Measurements from ENCODE around the gene PCSK2. TPM values are rescaled to one million over a fixed set of nuclear protein-coding genes. Genes with fewer than 3 reads are reported as not detected.

PCSK2 gene
- total RNA-seq, 1 donor from 2014 or later: not detected

DNA sequence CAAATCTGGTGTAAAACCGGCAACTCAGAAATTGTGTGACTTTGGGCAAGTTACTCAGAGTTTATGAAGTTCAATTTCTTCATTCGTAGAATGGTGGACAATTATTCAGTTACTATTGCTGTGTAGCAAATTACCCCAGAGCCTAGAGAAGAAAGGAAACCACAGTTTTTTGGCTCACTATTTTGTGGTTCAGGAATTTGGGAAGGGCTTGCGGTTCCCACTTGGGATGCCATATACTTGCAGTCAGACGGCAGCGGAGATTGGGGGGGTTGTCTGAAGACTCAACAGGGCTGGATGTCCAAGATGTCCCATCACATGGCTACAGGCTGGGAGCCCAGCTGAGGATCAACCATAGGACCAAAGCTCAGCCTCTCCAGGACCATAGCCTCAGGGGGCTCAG, 108.1 kb downstream of the PCSK2 start:
- DNase-seq (ENCODE audit: low read depth in 2 of 2): no peak

GRCh38 chr20:17339000-17339399, 112.2 kb downstream of the PCSK2 start:
- no peak for DNase-seq (ENCODE audit: low read depth in 2 of 2)

DNA sequence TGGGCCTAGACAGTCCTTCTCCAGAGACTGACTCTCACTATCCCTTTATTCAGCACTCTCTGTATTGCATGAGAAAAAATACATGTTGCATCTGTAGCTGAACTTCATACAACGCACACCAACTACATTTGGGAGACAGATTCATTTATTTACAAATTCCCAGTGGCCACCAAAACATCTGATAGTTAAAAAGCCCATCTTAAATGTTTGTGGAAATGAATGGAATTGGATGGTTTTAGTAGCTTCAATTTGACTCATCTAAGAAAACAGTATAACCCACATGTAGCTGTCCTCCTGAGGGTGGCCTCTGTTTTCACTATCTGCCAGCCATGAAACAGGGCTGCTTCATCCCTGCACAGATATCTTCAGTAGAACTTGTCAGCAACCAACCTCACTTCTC, 116.3 kb downstream of the PCSK2 start:
- no peak for DNase-seq (ENCODE audit: low read depth in 2 of 2)

GRCh38 chr20:17343656-17344452, 117.0 kb downstream of the PCSK2 start:
- no peak for DNase-seq (ENCODE audit: low read depth in 2 of 2)

- DNase-seq (ENCODE audit: low read depth in 2 of 2): no peak
Measured at GRCh38 chr20:17344790-17345189, 118.0 kb downstream of the PCSK2 start.

- DNase-seq (ENCODE audit: low read depth in 2 of 2): no peak
Measured at GRCh38 chr20:17345321-17345720, 118.5 kb downstream of the PCSK2 start.

- no peak for DNase-seq (ENCODE audit: low read depth in 2 of 2)
Measured at GRCh38 chr20:17350321-17350720, 123.5 kb downstream of the PCSK2 start.

DNA sequence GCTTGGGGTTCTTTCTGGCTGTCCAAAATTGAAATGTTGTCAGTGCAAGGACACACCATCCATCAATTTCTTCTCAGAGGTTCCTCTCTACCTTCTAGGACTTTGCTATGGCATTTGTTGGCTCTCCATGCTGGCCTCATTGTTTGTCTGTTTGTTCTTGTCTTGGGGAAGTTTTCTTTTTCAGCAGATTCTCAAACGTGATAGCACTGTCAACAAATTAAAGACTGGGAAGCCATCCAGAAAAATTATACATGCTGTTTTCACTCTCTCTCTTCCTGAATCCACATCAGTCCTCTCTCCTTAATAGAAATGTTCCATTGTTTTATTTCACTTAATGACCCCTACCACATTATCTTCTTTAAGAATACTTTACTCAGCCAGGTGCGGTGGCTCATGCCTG, 130.4 kb downstream of the PCSK2 start:
- DNase-seq (ENCODE audit: low read depth in 2 of 2): no peak

GRCh38 chr20:17358854-17359253, 132.0 kb downstream of the PCSK2 start:
- no peak for DNase-seq (ENCODE audit: low read depth in 2 of 2)

DNA sequence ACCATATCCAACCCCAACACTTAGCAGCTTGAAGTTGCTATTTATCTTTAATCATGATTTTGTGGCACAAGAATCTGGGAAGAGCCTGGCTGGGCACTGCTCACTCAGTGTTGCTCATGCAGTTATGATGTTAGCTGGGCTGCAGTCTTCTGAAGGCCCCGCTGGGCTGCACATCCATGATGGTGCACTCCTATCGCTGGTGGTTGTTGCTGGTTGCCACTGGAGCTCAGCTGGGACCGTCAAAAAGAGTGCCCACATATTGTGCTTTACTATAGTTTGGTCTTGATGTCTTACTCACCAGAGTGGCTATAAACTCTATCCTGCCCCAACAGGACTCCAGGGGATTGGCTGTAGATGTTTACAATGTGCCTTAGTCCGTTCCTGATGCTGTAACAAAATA, 137.8 kb downstream of the PCSK2 start:
- DNase-seq (ENCODE audit: low read depth in 2 of 2): no peak

DNA sequence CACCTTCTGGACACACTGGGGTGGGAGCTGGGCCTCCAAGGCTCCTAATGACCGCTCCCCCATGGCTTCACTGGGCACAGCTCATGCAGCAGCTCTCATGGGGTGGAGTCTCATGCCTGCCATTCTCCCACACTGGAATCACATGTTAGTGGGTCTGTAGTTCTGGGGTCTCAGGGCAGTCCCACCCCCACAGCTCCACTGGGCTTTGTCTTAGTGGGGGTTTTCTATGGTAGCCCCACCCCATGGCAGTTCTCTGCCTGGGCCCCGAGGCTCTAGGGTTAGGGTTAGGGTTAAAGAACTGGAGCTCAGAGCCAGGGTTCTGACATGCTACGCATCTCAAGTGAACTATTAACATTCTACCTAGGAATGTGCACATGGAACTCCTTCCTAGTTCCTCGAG, 139.0 kb downstream of the PCSK2 start:
- no peak for DNase-seq (ENCODE audit: low read depth in 2 of 2)

- DNase-seq (ENCODE audit: low read depth in 2 of 2): no peak
Measured at GRCh38 chr20:17369506-17369905, 142.7 kb downstream of the PCSK2 start.

GRCh38 chr20:17372806-17373440, 146.1 kb downstream of the PCSK2 start:
- DNase-seq (ENCODE audit: low read depth in 2 of 2): no peak

GRCh38 chr20:17374086-17374485, 147.2 kb downstream of the PCSK2 start:
- no peak for DNase-seq (ENCODE audit: low read depth in 2 of 2)

DNA sequence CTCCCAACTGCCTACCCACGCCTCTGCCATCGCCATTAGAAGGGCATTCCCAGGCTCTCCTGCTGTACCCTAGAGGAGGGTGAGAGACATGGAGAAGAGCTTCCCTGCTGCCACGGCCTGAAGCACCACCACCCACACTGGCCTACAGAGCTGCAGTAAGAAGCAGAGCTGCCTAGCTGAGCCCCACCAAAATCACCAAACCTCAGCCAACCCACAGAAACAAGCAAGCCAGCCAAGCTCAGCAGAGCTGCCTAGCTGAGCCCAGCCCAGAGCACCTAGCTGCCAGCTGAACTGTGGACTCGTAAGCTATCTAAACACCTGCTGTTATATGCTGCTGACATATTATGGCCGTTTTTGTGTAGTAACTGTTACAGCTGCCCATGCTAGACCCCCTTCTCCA, 149.2 kb downstream of the PCSK2 start:
- DNase-seq (ENCODE audit: low read depth in 2 of 2): no peak

- DNase-seq (ENCODE audit: low read depth in 2 of 2): no peak
Measured at GRCh38 chr20:17377231-17377630, 150.4 kb downstream of the PCSK2 start.

DNA sequence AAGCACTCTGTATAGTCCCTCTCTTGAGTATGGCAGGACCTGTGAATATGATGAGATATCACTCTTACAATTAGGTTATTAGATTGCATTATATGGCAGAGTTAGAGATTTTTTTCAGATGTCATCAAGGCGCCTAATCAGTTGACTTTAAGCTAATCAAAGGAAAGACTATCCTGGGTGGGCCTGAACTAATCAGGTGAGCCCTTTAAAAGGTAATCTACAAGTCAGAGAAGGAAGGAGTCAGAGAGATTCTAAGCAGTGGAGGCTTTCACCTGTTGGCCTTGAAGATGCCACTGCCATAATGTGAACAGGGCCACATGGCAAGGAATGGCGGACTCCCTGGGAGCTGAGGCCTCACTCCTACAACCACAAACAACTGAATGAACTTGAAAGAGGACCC, 152.8 kb downstream of the PCSK2 start:
- no peak for DNase-seq (ENCODE audit: low read depth in 2 of 2)

GRCh38 chr20:17380801-17381200, 154.0 kb downstream of the PCSK2 start:
- no peak for DNase-seq (ENCODE audit: low read depth in 2 of 2)

DNA sequence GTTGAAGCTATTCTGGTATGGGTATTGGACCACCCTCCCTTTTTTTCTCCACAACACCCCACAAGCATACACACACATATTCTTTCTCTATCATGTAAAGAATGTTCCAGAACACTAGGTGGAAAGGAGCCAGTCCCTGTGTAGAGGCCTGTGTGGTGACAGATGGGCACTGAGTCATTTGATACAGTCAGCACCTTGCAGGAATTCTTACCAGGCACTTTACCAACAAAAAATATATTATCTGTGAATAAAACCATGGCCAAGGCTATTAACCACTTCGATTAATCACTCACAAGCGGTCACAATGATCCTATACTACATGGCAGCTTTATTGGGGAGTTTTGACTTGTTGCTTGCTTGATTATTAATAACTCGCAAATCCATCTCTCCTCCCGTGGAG, 154.9 kb downstream of the PCSK2 start:
- DNase-seq (ENCODE audit: low read depth in 2 of 2): no peak

- no peak for DNase-seq (ENCODE audit: low read depth in 2 of 2)
Measured at GRCh38 chr20:17385798-17386197, 159.0 kb downstream of the PCSK2 start.

- DNase-seq (ENCODE audit: low read depth in 2 of 2): no peak
Measured at GRCh38 chr20:17390655-17391054, 163.8 kb downstream of the PCSK2 start.

- no peak for DNase-seq (ENCODE audit: low read depth in 2 of 2)
Measured at GRCh38 chr20:17391127-17391771, 164.4 kb downstream of the PCSK2 start.

DNA sequence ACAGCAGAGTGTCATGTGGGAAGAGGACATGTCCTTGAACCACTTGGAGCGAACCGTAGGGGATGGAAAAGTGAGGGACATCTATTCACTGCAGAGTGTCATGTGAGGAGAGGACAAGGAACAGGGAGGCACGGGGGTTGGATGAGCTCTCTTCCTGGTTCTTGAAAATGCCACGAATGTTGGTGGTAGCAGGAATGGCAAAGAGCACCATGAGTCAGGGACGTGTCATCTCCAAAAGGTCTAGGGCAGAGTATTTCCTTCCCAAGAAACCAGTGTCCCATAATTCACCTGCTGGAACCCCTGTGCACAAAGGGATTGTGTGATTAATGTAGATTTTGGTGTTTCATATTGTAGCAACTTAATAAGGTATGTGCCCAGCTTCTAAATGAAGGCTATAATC, 167.6 kb downstream of the PCSK2 start:
- DNase-seq (ENCODE audit: low read depth in 2 of 2): no peak
